Mononuclear cell (primary cell): ENCODE results near the gene BTK. TPM values are rescaled to one million over a fixed set of nuclear protein-coding genes. Genes with fewer than 3 reads are reported as not detected.
A peak's percentile ranks its signal among the peaks of the same experiment; 100 is the strongest.

ENCODE experiments used
- H3K27me3 ChIP-seq: 2 replicates; pipeline ENCODE4 v1.6.0; 2011; ENCODE audit warnings: low read length, control low read depth; ENCODE audit not compliant: insufficient read depth
- H3K4me1 ChIP-seq: 2 replicates; pipeline ENCODE4 v1.5.1; 2011; ENCODE audit warnings: mild to moderate bottlenecking, low read length, control low read depth; ENCODE audit not compliant: insufficient read depth
- H3K4me3 ChIP-seq: 2 replicates; pipeline ENCODE4 v1.5.1; 2011; ENCODE audit warnings: mild to moderate bottlenecking, low read length, moderate library complexity
- H3K9me3 ChIP-seq: 2 replicates; pipeline ENCODE4 v1.5.1; 2011; ENCODE audit warnings: low read depth, mild to moderate bottlenecking, control low read depth, low read length
- total RNA-seq: library from RNA; depleted of rRNA; stranded (reverse); fragments of >200 nt; gene quantifications from one replicate; pipeline ENCODE4 v1.2.3, GENCODE V29; 2012

The BTK gene
- total RNA-seq = 33.1 TPM

DNA sequence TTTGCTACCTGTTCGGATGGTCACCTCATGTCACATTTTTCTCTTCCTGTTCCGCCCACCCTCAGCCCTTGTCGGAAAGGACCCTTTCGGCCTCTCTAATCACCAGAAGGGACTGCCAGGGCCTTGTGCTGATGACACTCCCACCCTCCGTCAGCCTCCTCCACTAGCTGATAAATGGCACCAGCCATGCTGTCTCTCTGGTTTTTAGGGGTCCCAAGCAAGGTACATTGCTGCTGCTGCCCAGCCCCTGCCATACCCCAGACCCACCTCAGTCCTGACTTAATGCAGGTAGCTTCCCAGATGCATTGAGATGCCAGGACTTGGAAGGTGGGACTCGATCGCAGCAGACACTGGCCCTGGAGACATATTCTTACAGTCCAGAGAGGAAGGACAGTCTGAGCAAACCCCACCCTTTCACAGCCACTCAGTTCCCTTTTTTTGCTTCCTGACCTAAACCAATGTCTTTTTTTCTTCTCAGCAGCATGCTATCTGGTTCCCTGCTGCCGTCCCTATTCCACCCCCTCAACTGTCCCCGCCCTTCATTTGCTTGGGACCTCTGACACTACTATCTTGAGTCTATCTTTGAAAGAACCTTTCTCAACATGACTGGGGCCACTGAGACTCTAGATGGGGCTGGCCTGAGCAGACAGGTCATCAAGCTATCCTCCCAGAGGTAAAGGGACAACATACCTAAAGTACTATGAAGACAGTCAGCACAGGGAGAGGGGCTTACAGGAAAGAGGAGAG lies at the start of gene BTK:
TSS of gene BTK (minus strand) at position 397 of the 747 bp plus-strand sequence. CDS start 10,907 bp downstream, outside the sequence.
- no peaks in the 10 kb centered on the region for H3K27me3 ChIP-seq
- H3K4me3 ChIP-seq = peak within 1 kb of the TSS; percentile 40
- H3K4me1 ChIP-seq = peaks cover 24% of the 10 kb centered on the region
- H3K9me3 ChIP-seq = no peaks in the 10 kb centered on the region

DNA sequence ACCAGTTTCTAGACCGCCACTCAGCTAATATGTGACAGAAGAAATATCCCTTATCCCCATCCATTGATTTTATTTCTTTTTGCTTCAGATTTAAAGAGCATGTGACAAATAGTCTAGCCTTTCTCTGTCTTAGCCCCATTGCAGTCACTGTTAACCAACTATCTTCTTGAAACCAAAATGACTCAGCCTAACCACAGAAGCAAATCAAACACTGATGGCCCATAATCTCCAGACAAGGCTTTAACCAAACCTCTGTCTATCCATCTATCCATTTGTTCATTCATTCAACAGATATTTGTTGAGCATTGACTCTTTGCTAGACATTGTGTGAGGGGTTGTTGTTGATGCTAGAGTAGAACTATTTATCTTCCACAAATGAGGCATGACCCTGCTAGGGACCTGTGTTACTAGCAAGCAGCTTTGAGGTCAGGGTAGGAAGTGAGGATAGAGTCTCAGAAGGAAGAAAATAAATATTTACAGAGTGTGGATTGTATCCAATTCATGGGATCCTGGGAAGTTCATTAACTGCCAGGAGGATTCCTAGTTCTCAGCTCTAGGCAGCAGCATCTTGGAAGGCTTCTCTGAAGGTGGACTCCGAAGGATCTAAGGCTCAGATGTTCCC lies 44.6 kb upstream of the BTK start:
- H3K4me3 ChIP-seq = no peak overlapping the region
- H3K9me3 ChIP-seq = no peaks in the 10 kb centered on the region
- H3K4me1 ChIP-seq = peaks cover 6% of the 10 kb centered on the region
- H3K27me3 ChIP-seq = no peaks in the 10 kb centered on the region

DNA sequence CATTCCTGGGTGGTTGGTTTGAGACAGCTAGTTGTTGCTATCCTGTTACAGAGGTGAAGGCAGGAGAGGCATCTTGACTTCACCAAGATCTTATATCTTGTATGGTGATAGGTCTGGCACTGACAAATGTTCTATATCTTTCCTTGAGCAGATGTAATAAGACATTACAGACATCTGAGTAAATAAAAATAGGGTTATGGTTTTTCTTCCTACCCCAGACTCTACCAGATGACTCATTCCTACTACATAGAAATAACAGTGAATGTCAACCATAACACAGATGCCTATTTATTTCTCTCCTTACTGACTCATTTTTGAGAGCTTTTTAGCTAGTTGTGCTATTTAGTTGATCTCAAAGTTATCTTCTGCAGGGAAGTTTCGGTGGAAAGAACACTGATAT lies 43.9 kb upstream of the BTK start:
- no peaks in the 10 kb centered on the region for H3K27me3 ChIP-seq
- no peaks in the 10 kb centered on the region for H3K9me3 ChIP-seq
- H3K4me1 ChIP-seq = peaks cover 6% of the 10 kb centered on the region
- H3K4me3 ChIP-seq = no peak overlapping the region

DNA sequence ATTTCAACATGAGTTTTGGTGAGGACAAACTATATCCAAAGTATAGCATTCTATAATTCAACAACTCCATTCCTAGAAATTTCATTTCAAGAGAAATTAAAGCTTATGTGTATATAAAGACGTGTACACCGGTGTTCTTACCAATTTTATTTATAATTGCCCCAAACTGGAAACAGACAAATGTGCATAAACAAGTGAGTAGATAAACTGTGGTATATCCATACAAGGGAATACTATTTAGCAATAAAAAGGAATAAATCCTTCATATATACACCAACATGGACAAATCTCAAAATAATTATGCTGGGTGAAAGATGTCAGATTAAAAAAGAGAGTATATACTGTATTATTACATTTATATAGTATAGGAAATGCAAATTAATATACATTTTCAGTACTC lies 42.0 kb upstream of the BTK start:
- H3K27me3 ChIP-seq = no peaks in the 10 kb centered on the region
- H3K4me1 ChIP-seq = peaks cover 6% of the 10 kb centered on the region
- H3K4me3 ChIP-seq = no peak overlapping the region
- H3K9me3 ChIP-seq = no peaks in the 10 kb centered on the region

DNA sequence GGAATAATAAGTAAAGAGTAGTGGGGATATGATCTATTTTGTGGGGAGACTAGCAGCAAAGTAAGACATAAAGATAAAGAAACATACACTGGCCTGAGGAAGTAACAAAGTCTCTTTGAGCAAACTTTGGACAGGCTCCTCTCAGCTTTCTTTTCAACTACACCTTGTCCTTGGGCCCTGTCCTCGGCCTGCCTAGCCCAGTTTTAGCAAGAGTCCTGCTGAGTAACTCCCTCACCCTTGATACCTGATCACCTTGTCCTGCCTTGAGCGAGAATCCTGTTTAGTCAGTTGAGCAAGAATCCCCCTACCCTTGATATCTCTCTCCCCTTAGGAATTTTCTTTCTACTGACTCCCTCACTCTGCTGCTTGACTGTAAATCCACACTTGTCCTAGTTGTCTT lies 33.5 kb upstream of the BTK start:
- Histone ChIP-seq H3K27me3 (no peaks in the 10 kb centered on the region), H3K9me3 (no peaks in the 10 kb centered on the region), H3K4me3 (no peak overlapping the region), H3K4me1 (peaks cover 23% of the 10 kb centered on the region)

DNA sequence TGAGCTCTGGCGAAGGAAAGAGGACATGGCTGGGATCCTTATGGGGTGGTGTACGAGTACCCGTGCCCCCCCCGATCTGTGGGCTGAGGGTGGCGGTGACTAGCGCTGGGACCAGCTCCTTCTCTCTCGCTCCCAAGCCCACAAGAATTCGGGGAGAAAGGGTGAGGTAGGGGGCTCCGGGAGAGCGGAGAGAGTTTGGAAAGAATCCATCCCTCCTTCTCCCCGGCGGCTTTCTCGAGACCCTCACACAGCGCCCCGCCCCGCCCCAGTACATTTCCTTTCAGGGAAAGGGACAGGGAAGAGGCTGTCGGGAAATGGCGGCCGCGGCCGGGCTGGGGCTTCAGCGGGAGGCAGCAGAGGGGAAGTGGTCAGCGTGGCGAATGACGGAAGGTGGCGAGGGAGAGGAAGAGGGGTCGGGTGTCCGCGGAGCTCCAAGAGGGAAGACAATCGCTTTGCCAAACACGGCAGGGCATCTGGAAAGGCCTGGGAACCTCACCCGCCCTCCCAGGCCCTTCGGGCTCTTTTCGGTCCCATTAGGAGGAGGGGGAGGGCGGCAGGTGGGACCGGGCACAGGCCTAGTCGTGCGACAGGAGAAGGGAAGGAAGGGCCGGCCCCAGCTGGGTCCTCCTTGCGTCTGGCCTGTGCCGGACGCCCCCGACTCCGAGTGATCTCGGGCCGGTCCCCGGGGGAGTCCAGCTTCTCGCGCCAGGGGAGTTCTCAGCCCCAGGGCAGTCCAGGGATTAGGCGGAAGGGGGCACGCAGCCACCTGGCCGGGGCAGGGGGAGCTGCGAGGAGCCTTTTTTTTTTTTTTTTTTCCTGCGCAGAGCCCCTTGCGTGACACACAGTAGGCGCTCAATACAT lies 32.2 kb upstream of the BTK start:
- peak overlapping the region; percentile 55 for H3K4me3 ChIP-seq
- peaks cover 23% of the 10 kb centered on the region for H3K4me1 ChIP-seq
- no peaks in the 10 kb centered on the region for H3K27me3 ChIP-seq
- H3K9me3 ChIP-seq = no peaks in the 10 kb centered on the region

DNA sequence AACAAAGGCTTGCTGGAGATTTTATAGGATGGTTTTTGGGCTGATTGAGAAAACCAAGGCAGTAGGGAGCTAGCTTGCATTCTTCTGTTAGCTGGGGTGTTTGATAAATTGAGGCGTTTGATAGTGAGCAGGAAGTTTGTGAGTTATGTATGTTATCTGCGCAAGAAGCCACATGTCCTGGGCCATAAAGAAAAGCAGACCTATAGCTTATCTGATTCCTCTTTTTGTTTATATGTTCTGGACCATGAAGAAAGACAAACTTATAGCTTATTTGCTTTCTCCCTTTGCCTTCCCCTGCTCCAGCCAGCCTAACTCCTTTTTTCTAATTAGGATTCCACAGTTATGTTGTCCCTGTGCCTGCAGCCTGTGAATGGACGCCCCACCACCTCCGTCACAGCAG lies 31.2 kb upstream of the BTK start:
- Histone ChIP-seq H3K9me3 (no peaks in the 10 kb centered on the region), H3K4me1 (peaks cover 27% of the 10 kb centered on the region), H3K4me3 (no peak overlapping the region), H3K27me3 (no peaks in the 10 kb centered on the region)

DNA sequence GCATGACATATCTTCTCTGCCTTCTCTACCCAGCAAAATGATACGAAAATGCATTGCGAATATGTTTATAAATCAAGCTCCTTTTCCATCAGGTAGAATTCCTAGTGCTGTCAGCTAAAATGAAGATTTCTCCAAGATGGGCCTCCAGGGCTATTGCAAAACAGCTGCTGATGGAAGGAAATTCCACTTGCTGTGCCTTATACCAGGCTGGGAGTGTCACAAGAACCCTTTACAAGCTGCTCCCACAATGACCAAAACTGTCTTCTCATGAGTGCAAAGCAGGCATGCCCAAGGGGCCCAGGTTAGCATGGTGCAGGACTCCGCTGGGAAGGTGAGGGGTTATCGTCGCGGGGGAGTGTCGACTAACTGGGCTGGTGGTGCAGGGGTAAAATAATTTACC lies 30.7 kb upstream of the BTK start:
- Histone ChIP-seq H3K27me3 (no peaks in the 10 kb centered on the region), H3K4me3 (no peak overlapping the region), H3K4me1 (peaks cover 32% of the 10 kb centered on the region), H3K9me3 (no peaks in the 10 kb centered on the region)

DNA sequence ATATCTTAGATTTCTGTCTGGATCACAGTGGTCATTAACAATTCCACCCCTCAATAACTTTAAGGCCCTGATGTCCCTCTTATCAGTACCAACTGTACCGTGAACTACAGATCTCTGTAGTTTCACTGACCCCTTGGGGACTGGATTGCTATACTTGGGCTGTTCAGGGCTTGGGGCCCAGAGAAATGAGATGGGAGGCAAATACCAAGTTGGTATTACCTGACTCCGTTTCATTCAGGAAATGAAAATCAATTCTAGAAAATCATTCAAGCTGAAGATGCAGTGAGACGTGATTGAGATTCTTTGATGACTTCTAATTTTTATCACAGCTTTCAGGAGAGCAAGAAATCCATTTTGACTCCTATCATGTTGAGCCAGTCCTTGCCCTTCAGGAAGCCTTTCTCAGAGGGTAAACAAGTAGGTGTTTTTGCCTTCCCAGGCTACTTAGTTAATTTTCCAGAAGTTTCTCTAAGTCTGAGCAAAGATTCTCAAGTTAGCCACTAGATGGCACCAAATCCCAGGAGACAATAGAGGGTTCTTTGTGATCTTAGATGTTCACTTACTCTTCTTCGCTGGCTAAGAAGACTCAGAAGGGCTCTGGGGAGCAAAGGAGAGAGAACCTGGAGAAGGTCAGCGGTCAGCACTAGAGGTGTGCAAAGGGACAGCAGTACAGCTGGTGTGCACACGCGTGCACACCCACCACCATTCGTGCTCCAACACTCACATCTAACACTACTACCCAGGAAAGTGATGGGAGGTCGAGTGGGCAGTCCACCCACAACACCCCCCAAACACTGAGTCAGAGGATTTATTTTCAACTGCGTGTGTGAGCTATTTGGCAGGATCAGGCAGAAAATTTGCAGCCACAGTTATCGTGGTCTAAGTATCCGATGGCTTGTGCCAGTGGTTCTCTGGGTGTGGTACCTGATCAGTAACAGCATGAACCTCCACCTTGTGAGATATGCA lies 29.5 kb upstream of the BTK start:
- H3K4me1 ChIP-seq = peaks cover 38% of the 10 kb centered on the region
- H3K4me3 ChIP-seq = no peak overlapping the region
- no peaks in the 10 kb centered on the region for H3K9me3 ChIP-seq
- no peaks in the 10 kb centered on the region for H3K27me3 ChIP-seq

DNA sequence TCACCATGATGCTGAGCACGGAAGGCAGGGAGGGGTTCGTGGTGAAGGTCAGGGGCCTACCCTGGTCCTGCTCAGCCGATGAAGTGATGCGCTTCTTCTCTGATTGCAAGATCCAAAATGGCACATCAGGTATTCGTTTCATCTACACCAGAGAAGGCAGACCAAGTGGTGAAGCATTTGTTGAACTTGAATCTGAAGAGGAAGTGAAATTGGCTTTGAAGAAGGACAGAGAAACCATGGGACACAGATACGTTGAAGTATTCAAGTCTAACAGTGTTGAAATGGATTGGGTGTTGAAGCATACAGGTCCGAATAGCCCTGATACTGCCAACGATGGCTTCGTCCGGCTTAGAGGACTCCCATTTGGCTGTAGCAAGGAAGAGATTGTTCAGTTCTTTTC lies 26.0 kb upstream of the BTK start:
- H3K9me3 ChIP-seq = no peaks in the 10 kb centered on the region
- H3K4me1 ChIP-seq = peaks cover 39% of the 10 kb centered on the region
- H3K4me3 ChIP-seq = no peak overlapping the region
- no peaks in the 10 kb centered on the region for H3K27me3 ChIP-seq

DNA sequence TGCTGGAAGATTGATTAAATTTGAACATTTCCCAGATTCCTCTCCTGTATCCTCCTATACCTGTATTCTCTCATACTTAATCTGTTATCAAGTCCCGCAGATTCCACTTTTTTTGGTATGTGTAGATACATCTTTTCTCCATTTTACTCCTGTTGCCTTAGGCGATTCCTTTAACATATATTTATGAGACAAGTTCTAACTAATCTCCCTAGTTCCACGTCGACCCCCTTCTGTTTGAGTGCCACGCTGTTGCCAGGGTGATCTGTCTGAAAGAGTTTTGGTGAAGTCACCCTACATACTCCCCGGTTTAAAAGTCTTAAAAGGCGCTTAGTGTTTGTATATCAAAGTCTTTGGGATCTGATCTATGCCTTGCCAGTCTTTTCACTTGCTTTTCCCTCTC lies 24.5 kb upstream of the BTK start:
- Histone ChIP-seq H3K4me1 (peaks cover 41% of the 10 kb centered on the region), H3K4me3 (no peak overlapping the region), H3K27me3 (no peaks in the 10 kb centered on the region), H3K9me3 (no peaks in the 10 kb centered on the region)

DNA sequence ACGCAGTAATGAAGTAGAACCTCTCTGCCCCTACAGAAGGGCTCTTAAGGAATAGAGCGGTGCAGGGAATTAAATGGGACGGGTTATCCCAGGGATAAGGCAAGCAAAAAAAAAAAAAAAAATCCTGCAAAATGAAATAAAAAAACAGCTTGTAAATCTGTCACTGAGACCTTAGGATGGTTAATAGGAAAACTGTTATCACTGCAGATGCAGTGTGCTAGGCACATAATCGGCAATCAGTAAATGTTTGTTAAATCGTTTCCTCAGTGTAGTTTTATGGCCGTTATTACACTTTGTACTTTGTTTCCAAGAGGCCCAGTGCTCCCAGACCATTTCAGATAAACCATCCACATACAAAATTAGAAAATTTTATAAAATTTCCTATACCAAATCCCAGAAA lies 23.1 kb upstream of the BTK start:
- no peaks in the 10 kb centered on the region for H3K9me3 ChIP-seq
- no peaks in the 10 kb centered on the region for H3K27me3 ChIP-seq
- peak overlapping the region; percentile 74 for H3K4me3 ChIP-seq
- H3K4me1 ChIP-seq = peaks cover 35% of the 10 kb centered on the region

DNA sequence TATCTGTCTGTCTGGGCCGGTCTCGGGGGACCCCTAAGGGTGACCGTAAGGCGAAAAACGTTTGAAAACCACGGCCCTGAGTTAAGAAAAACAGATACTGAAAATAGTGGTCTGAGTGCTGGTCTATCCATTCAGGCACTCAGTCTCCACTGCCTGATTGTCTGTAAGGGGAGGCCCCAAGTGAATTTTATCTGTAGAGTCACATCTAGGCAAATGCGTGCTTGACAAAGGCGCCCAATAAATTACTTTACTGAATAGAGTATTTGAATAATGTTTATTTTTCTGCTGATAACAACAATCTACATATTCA lies 22.5 kb upstream of the BTK start:
- peak overlapping the region; percentile 74 for H3K4me3 ChIP-seq
- H3K27me3 ChIP-seq = no peaks in the 10 kb centered on the region
- no peaks in the 10 kb centered on the region for H3K9me3 ChIP-seq
- H3K4me1 ChIP-seq = peaks cover 35% of the 10 kb centered on the region

DNA sequence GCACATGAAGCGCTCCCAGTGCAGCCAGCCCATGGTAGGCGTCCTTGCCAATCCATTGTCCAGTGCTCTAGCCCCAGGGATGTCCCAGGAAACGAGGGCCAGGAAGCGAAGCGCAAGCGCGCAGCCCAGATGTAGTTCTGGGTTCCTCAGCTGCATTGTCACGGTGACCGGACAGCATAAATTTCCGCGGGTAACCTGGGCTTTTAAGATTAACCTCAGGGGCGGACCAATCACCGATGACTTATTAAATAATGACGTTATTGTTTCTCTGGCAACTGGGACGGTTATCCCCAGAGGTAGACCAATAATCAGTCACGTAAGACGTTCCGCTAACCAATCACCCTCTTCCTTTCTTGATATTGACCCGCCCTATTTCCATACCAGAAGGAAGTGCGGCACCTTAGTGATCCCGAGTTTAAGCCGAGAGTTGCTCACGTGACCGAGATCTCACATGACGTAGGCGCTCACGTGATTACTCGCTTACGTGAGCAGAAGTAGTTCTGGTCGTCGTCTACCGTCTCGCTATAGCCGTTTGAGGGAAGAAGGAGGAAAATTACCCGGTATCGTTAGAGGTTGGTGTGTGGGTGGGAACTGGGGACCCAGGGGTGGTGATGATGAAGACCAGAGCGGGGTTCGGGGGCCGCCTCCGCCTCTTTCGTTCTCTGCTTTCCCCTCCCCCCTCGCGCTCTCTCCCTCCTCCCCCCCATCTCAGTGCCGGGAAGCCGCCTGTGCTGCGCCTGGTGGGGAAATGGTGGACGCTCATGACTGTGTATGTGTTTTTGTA lies 21.9 kb upstream of the BTK start, which contains the start of the genes GLA and HNRNPH2:
TSS of gene GLA (minus strand) at position 178 of the 784 bp plus-strand sequence. CDS start at position 156, 22 bp downstream.
TSS of gene HNRNPH2 (plus strand) at position 475 of the 784 bp plus-strand sequence. CDS start 3,767 bp downstream, outside the sequence.
- H3K4me1 ChIP-seq = peaks cover 35% of the 10 kb centered on the region
- H3K27me3 ChIP-seq = no peaks in the 10 kb centered on the region
- H3K4me3 ChIP-seq = peak within 1 kb of the TSS; percentile 74
- no peaks in the 10 kb centered on the region for H3K9me3 ChIP-seq
